IMR-90 (cell line): ENCODE results near the gene ARL14EP. TPM values are rescaled to one million over a fixed set of nuclear protein-coding genes. Genes with fewer than 3 reads are reported as not detected.
A peak's percentile ranks its signal among the peaks of the same experiment; 100 is the strongest.

Source experiments
- ATAC-seq: fragments of 200-7000 bp; cut with Tn5 transposase; 2 replicates; pipeline ENCODE4 v1.9.1; 2020; ENCODE audit warnings: low read depth, mild to moderate bottlenecking, moderate library complexity
- BruUV-seq: library from RNA; stranded (reverse); fragments of 400-500 nt; replicated peaks from 2 replicates; lab custom pipeline; 2021; lab: Mats Ljungman, UMichigan
- CTCF ChIA-PET: fragments of 300-600 bp; formaldehyde crosslinking; extraction: SDS; loops from one replicate; lab custom pipeline; 2021; ENCODE audit warnings: antibody characterized with exemption; lab: Yijun Ruan, JAX
- POLR2A ChIA-PET: fragments of 300-600 bp; sonication (Branson Sonifier 250); formaldehyde crosslinking; loops from one replicate; lab custom pipeline; 2022; ENCODE audit warnings: antibody characterized with exemption; ENCODE audit not compliant: unreplicated experiment; lab: Charles Lee
- DNase-seq: peaks from one replicate; pipeline ENCODE4 v3.0.0; 2013
- H2AFZ ChIP-seq: replicated peaks from 2 replicates; pipeline ENCODE3; 2013; ENCODE audit warnings: low read length, mild to moderate bottlenecking; ENCODE audit not compliant: poor library complexity
- H2AK5ac ChIP-seq: 2 replicates; pipeline ENCODE4 v1.6.1; 2013; ENCODE audit warnings: low read depth, low read length, inconsistent platforms
- H2AK9ac ChIP-seq: replicated peaks from 2 replicates; pipeline ENCODE3; 2013; ENCODE audit warnings: mild to moderate bottlenecking, low read depth, low read length, moderate library complexity; ENCODE audit not compliant: poor library complexity
- H2BK120ac ChIP-seq: 2 replicates; pipeline ENCODE4 v1.6.1; 2013; ENCODE audit warnings: low read depth, low read length, inconsistent platforms
- H2BK15ac ChIP-seq: 3 replicates; pipeline ENCODE4 v1.6.1; 2013; ENCODE audit warnings: low read depth, low read length, inconsistent platforms
- H2BK20ac ChIP-seq: 2 replicates; pipeline ENCODE4 v1.6.1; 2013; ENCODE audit warnings: low read depth, mild to moderate bottlenecking, inconsistent platforms, low read length, moderate library complexity
- H2BK5ac ChIP-seq: 2 replicates; pipeline ENCODE4 v1.6.1; 2013; ENCODE audit warnings: mild to moderate bottlenecking, low read depth, low read length, inconsistent platforms; ENCODE audit not compliant: poor library complexity, severe bottlenecking
- H3K14ac ChIP-seq: replicated peaks from 2 replicates; pipeline ENCODE4 v1.6.1; 2013; ENCODE audit warnings: low read depth, low read length, inconsistent platforms
- H3K18ac ChIP-seq: 2 replicates; pipeline ENCODE4 v1.6.1; 2013; ENCODE audit warnings: low read depth, low read length, control low read depth
- H3K23ac ChIP-seq: 2 replicates; pipeline ENCODE4 v1.6.1; 2013; ENCODE audit warnings: low read depth, low read length, inconsistent platforms
- H3K27ac ChIP-seq: 2 replicates; pipeline ENCODE4 v1.5.1; 2013; ENCODE audit warnings: mild to moderate bottlenecking, control low read depth, low read length; ENCODE audit not compliant: insufficient read depth
- H3K27me3 ChIP-seq: 2 replicates; pipeline ENCODE4 v1.6.1; 2013; ENCODE audit warnings: low read length; ENCODE audit not compliant: control insufficient read depth, insufficient read depth
- H3K36me3 ChIP-seq: 2 replicates; pipeline ENCODE4 v1.6.1; 2013; ENCODE audit warnings: low read length, mixed read lengths; ENCODE audit not compliant: control insufficient read depth, insufficient read depth
- H3K4ac ChIP-seq: 2 replicates; pipeline ENCODE4 v1.6.1; 2013; ENCODE audit warnings: low read depth, low read length, inconsistent platforms
- H3K4me1 ChIP-seq: 2 replicates; pipeline ENCODE4 v1.6.1; 2013; ENCODE audit warnings: low read length, mixed read lengths; ENCODE audit not compliant: control insufficient read depth, insufficient read depth
- H3K4me2 ChIP-seq: 2 replicates; pipeline ENCODE4 v1.6.1; 2013; ENCODE audit warnings: low read depth, mild to moderate bottlenecking, control low read depth, low read length, moderate library complexity
- H3K4me3 ChIP-seq: 2 replicates; pipeline ENCODE4 v1.5.1; 2013; ENCODE audit warnings: low read depth, mild to moderate bottlenecking, control low read depth, low read length, moderate library complexity; ENCODE audit not compliant: insufficient read depth
- H3K56ac ChIP-seq: 2 replicates; pipeline ENCODE4 v1.6.1; 2013; ENCODE audit warnings: low read length, inconsistent platforms; ENCODE audit not compliant: insufficient read depth; ENCODE audit errors: extremely low read depth
- H3K79me1 ChIP-seq, 2 experiments: 2 replicates each; pipeline ENCODE4 v1.6.1; 2013; ENCODE audit warnings: low read length in 2 of 2, inconsistent platforms in 1 of 2, low read depth in 1 of 2
- H3K9ac ChIP-seq: 2 replicates; pipeline ENCODE4 v1.6.1; 2013; ENCODE audit warnings: low read depth, low read length, control low read depth
- H3K9me1 ChIP-seq: 2 replicates; pipeline ENCODE4 v1.6.1; 2013; ENCODE audit warnings: low read length, inconsistent platforms; ENCODE audit not compliant: insufficient read depth
- H3K9me3 ChIP-seq: 2 replicates; pipeline ENCODE4 v1.6.1; 2013; ENCODE audit warnings: low read length; ENCODE audit not compliant: control insufficient read depth, insufficient read depth
- H4K20me1 ChIP-seq: 2 replicates; pipeline ENCODE4 v1.6.1; 2013; ENCODE audit warnings: low read length, inconsistent platforms; ENCODE audit not compliant: insufficient read depth
- H4K5ac ChIP-seq: 2 replicates; pipeline ENCODE4 v1.6.1; 2013; ENCODE audit warnings: mild to moderate bottlenecking, low read depth, low read length, control low read depth
- H4K8ac ChIP-seq, 2 experiments: 2 replicates each; pipeline ENCODE4 v1.6.1; 2013; ENCODE audit warnings: low read depth in 2 of 2, low read length in 2 of 2, control low read depth in 1 of 2, inconsistent platforms in 1 of 2
- H4K91ac ChIP-seq: 2 replicates; pipeline ENCODE4 v1.6.1; 2013; ENCODE audit warnings: low read depth, low read length, inconsistent platforms; ENCODE audit not compliant: insufficient read depth
- BHLHE40 ChIP-seq: fragments of 150-350 bp; IDR thresholded peaks from 2 replicates; pipeline ENCODE4 v1.6.1; 2016; ENCODE audit warnings: mild to moderate bottlenecking, low read depth, low read length
- CEBPB ChIP-seq: IDR thresholded peaks from 2 replicates; pipeline ENCODE4 v1.6.1; 2012; ENCODE audit warnings: low read depth, low read length, improper control_type of control experiment
- CHD1 ChIP-seq: IDR thresholded peaks from 2 replicates; pipeline ENCODE4 v1.6.1; 2012; ENCODE audit warnings: low read depth, low read length, improper control_type of control experiment
- FOS ChIP-seq: fragments of 150-350 bp; IDR thresholded peaks from 2 replicates; pipeline ENCODE4 v1.6.1; 2016; ENCODE audit warnings: low read depth, low read length
- MAZ ChIP-seq: IDR thresholded peaks from 2 replicates; pipeline ENCODE4 v1.6.1; 2012; ENCODE audit warnings: low read depth, mild to moderate bottlenecking, low read length, improper control_type of control experiment, moderate library complexity, borderline replicate concordance
- MXI1 ChIP-seq: IDR thresholded peaks from 2 replicates; pipeline ENCODE4 v1.6.1; 2012; ENCODE audit warnings: low read depth, mild to moderate bottlenecking, low read length, moderate library complexity, borderline replicate concordance
- NFE2L2 ChIP-seq: fragments of 150-350 bp; IDR thresholded peaks from 2 replicates; pipeline ENCODE4 v1.6.1; 2016; ENCODE audit warnings: low read depth, mild to moderate bottlenecking, low read length
- POLR2A ChIP-seq: IDR thresholded peaks from 2 replicates; pipeline ENCODE4 v1.6.1; 2012; ENCODE audit warnings: mild to moderate bottlenecking, low read depth, low read length
- RAD21 ChIP-seq: IDR thresholded peaks from 2 replicates; pipeline ENCODE4 v1.6.1; 2012; ENCODE audit warnings: low read length, improper control_type of control experiment
- RCOR1 ChIP-seq: IDR thresholded peaks from 2 replicates; pipeline ENCODE4 v1.6.1; 2012; ENCODE audit warnings: mild to moderate bottlenecking, low read length, improper control_type of control experiment; ENCODE audit not compliant: insufficient replicate concordance
- RFX5 ChIP-seq: IDR thresholded peaks from 2 replicates; pipeline ENCODE4 v1.8.0; 2012; ENCODE audit warnings: low read depth, mild to moderate bottlenecking, low read length, moderate library complexity
- SMC3 ChIP-seq: fragments of 150-350 bp; IDR thresholded peaks from 2 replicates; pipeline ENCODE4 v1.6.1; 2016; ENCODE audit warnings: low read depth, mild to moderate bottlenecking, antibody characterized with exemption, low read length, moderate library complexity
- WGBS, 2 experiments: methylation state at CpG; one replicate each; pipeline versions ENCODE4 v1.1.5 to v1.1.7; 2013; ENCODE audit warnings: missing lambda C conversion rate in 2 of 2; ENCODE audit not compliant: insufficient read length in 1 of 2; ENCODE audit errors: extremely low coverage in 2 of 2; 5-methylcytosine and 5-hydroxymethylcytosine counted together
- dilution Hi-C: fragments of 300-500 bp; cut with HindIII; formaldehyde crosslinking; loops from one replicate; pipeline ENCODE4 v1.14.3; 2018; ENCODE audit warnings: low sequenced_read_pairs; ENCODE audit not compliant: unreplicated experiment
- in situ Hi-C: fragments of 300-500 bp; cut with MboI; formaldehyde crosslinking; loops from 3 replicates; pipeline ENCODE4 v1.14.3; 2019; ENCODE audit warnings: low sequenced_read_pairs, inconsistent platforms, mixed read lengths
- intact Hi-C: fragments of 100-400 bp; cut with micrococcal nuclease; formaldehyde crosslinking; loops from 2 replicates; pipeline ENCODE4 v1.10.0; 2022
- polyA plus RNA-seq, 3 experiments: library from polyadenylated mRNA; depleted of rRNA; stranded (reverse); fragments of >200 nt; gene quantifications; 2 replicates each; pipeline ENCODE4 v1.2.3, GENCODE V29; 2012; ENCODE audit warnings: low replicate concordance in 1 of 3
- total RNA-seq: library from RNA; depleted of rRNA; stranded (reverse); fragments of >200 nt; gene quantifications from 2 replicates; pipeline ENCODE4 v1.2.3, GENCODE V29; 2012
- TF ChIP-seq, protein P1 (sequence below): fragments of 150-350 bp; IDR thresholded peaks from 2 replicates; pipeline ENCODE4 v1.6.1; 2016; ENCODE audit warnings: low read depth, mild to moderate bottlenecking, low read length, moderate library complexity, borderline replicate concordance
- TF ChIP-seq, protein P2 (sequence below): conservative IDR thresholded peaks from 2 replicates; pipeline ENCODE4 v1.5.1; 2012; ENCODE audit warnings: mild to moderate bottlenecking, low read depth, low read length, improper control_type of control experiment
- TF ChIP-seq, protein P3 (sequence below): fragments of 150-350 bp; IDR thresholded peaks from 2 replicates; pipeline ENCODE4 v1.6.1; 2017; ENCODE audit warnings: mild to moderate bottlenecking, antibody characterized with exemption, low read length, low read depth

The ARL14EP gene
- total and polyA plus RNA-seq, 2 of the 4 experiments (the other 2 are of a cell fraction) = 13.8 to 15.7 TPM

DNA sequence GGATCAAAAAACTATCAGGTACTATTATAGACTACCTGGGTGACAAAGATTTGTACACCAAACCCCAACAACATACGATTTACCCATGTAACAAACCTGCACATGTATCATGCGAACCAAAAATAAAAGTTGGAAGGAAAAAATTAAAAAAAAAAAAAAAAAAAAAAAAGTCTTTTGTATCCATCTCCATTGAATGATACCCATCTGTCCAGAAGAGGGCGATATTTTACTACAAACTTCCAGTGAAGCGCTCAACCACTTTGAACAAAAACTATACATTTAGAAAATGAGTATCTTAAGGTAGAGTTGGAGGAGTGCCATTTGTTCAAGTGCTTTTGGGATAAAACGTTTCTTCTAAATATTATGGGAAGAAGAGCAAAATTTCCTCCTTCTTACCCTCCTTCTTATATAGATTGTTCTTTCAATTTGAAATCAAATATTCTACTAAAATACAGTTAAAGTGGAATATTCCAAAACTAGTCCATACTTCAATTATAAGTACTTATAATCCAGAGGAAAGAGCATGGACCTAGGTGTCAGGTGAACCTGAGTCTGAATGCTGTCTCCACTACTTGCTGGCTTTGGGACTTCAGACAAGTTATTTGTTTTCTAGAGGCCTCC is 23.3 kb downstream of the ARL14EP start:
- Histone ChIP-seq H4K5ac (no peak overlapping the region), H3K4me3 (no peak overlapping the region), H3K9ac (no peak overlapping the region), H3K4ac (no peak overlapping the region), H3K9me3 (no peaks in the 10 kb centered on the region), H2AFZ (no peak overlapping the region), H3K79me1 (no peaks in the 10 kb centered on the region), H2BK5ac (no peak overlapping the region), H3K27me3 (peaks cover 2% of the 10 kb centered on the region; the same call in 1 of the 2 replicates), H4K91ac (no peak overlapping the region), H2AK9ac (no peak overlapping the region), H2BK20ac (no peak overlapping the region), H3K4me1 (no peaks in the 10 kb centered on the region), H4K20me1 (no peaks in the 10 kb centered on the region), H3K27ac (no peak overlapping the region), H2AK5ac (no peak overlapping the region), H3K56ac (no peak overlapping the region), H3K36me3 (no peaks in the 10 kb centered on the region), H2BK120ac (no peak overlapping the region), H2BK15ac (no peak overlapping the region), H3K14ac (no peak overlapping the region), H4K8ac (no peak overlapping the region), H3K23ac (no peak overlapping the region), H3K18ac (no peak overlapping the region), H3K9me1 (peaks cover 2% of the 10 kb centered on the region; the same call in 1 of the 2 replicates), H3K4me2 (no peak overlapping the region)
- TF ChIP-seq SMC3 (peak; percentile 57), NFE2L2 (no peak), RFX5 (no peak), FOS (no peak), CHD1 (no peak), BHLHE40 (no peak), CEBPB (no peak), RAD21 (peak; percentile 68), MXI1 (no peak), RCOR1 (no peak), POLR2A (no peak), MAZ (no peak)
- TF ChIP-seq, protein P1, sequence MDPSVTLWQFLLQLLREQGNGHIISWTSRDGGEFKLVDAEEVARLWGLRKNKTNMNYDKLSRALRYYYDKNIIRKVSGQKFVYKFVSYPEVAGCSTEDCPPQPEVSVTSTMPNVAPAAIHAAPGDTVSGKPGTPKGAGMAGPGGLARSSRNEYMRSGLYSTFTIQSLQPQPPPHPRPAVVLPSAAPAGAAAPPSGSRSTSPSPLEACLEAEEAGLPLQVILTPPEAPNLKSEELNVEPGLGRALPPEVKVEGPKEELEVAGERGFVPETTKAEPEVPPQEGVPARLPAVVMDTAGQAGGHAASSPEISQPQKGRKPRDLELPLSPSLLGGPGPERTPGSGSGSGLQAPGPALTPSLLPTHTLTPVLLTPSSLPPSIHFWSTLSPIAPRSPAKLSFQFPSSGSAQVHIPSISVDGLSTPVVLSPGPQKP = no peak
- TF ChIP-seq, protein P2, sequence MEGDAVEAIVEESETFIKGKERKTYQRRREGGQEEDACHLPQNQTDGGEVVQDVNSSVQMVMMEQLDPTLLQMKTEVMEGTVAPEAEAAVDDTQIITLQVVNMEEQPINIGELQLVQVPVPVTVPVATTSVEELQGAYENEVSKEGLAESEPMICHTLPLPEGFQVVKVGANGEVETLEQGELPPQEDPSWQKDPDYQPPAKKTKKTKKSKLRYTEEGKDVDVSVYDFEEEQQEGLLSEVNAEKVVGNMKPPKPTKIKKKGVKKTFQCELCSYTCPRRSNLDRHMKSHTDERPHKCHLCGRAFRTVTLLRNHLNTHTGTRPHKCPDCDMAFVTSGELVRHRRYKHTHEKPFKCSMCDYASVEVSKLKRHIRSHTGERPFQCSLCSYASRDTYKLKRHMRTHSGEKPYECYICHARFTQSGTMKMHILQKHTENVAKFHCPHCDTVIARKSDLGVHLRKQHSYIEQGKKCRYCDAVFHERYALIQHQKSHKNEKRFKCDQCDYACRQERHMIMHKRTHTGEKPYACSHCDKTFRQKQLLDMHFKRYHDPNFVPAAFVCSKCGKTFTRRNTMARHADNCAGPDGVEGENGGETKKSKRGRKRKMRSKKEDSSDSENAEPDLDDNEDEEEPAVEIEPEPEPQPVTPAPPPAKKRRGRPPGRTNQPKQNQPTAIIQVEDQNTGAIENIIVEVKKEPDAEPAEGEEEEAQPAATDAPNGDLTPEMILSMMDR = peak; percentile 76
- TF ChIP-seq, protein P3, sequence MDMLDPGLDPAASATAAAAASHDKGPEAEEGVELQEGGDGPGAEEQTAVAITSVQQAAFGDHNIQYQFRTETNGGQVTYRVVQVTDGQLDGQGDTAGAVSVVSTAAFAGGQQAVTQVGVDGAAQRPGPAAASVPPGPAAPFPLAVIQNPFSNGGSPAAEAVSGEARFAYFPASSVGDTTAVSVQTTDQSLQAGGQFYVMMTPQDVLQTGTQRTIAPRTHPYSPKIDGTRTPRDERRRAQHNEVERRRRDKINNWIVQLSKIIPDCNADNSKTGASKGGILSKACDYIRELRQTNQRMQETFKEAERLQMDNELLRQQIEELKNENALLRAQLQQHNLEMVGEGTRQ = no peak
- no TSS peak for BruUV-seq
- dilution Hi-C loops = no loop called here
- in situ Hi-C loops = loop anchor here (10.0 kb wide), 1 partner anchor 579 kb away; no protein-coding TSS in a partner anchor
- ChIA-PET CTCF (interaction anchor here (0.6 to 0.8 kb wide), 2 partner anchors 513 to 568 kb away, joined by 4 to 6 read pairs; no protein-coding TSS in a partner anchor), POLR2A (no interaction called here)
- peak; percentile 63 for ATAC-seq
- DNase-seq = peak; percentile 62
- WGBS, 2 experiments = no CpG with 5 or more reads among the region's 5 CpGs
- intact Hi-C loops = loop anchor here (1.0 to 2.0 kb wide), 4 partner anchors 307 to 572 kb away; no protein-coding TSS in a partner anchor
